Measurements from ENCODE around the gene SKOR1.

SKOR1 gene

GRCh38 chr15:67794832-67795574 is 30.3 kb upstream of the SKOR1 start:
- no peak for DNase-seq

GRCh38 chr15:67796196-67797127 is 28.8 kb upstream of the SKOR1 start:
- no peak for DNase-seq

- no peak for DNase-seq
Measured at GRCh38 chr15:67799801-67800205, 25.5 kb upstream of the SKOR1 start.

GRCh38 chr15:67801142-67801541 is 24.2 kb upstream of the SKOR1 start:
- no peak for DNase-seq

- no peak for DNase-seq
Measured at GRCh38 chr15:67801926-67802914, 23.1 kb upstream of the SKOR1 start.

GRCh38 chr15:67803299-67803698 is 22.0 kb upstream of the SKOR1 start:
- no peak for DNase-seq

- no peak for DNase-seq
Measured at GRCh38 chr15:67803996-67804843, 21.1 kb upstream of the SKOR1 start.

- no peak for DNase-seq
Measured at GRCh38 chr15:67805008-67805665, 20.2 kb upstream of the SKOR1 start.

- DNase-seq = peak; percentile 18
Measured at GRCh38 chr15:67805666-67806516, 19.4 kb upstream of the SKOR1 start.

GRCh38 chr15:67806536-67806935 is 18.8 kb upstream of the SKOR1 start:
- no peak for DNase-seq

- no peak for DNase-seq
Measured at GRCh38 chr15:67807141-67807540, 18.2 kb upstream of the SKOR1 start.

- DNase-seq = no peak
Measured at GRCh38 chr15:67807836-67808235, 17.5 kb upstream of the SKOR1 start.

- DNase-seq = no peak
Measured at GRCh38 chr15:67808821-67809220, 16.5 kb upstream of the SKOR1 start.

- no peak for DNase-seq
Measured at GRCh38 chr15:67809441-67809840, 15.9 kb upstream of the SKOR1 start.

GRCh38 chr15:67809866-67810265 is 15.4 kb upstream of the SKOR1 start:
- DNase-seq = no peak

GRCh38 chr15:67812241-67812644 is 13.1 kb upstream of the SKOR1 start:
- DNase-seq = no peak

- no peak for DNase-seq
Measured at GRCh38 chr15:67813104-67813634, 12.1 kb upstream of the SKOR1 start.

- DNase-seq = no peak
Measured at GRCh38 chr15:67815036-67815592, 10.2 kb upstream of the SKOR1 start.

- DNase-seq = no peak
Measured at GRCh38 chr15:67816668-67817067, 8.6 kb upstream of the SKOR1 start.

- no peak for DNase-seq
Measured at GRCh38 chr15:67818464-67818863, 6.8 kb upstream of the SKOR1 start.
